Pancreas (tissue), 10 donors: ENCODE results near the gene MAIP1. TPM values are rescaled to one million over a fixed set of nuclear protein-coding genes. Genes with fewer than 3 reads are reported as not detected.

Source experiments
- ATAC-seq, 4 donors: fragments of 200-7000 bp; cut with Tn5 transposase; one replicate each; pipeline versions ENCODE4 v1.8.0 to v1.9.1; 2020; ENCODE audit warnings: mild to moderate bottlenecking in 4 of 4, moderate library complexity in 4 of 4
- DNase-seq, 6 donors: peaks; one replicate each; pipeline ENCODE4 v3.0.0-alpha.2; 2020
- FAIRE-seq: peaks from 2 replicates; lab custom pipeline; 2012; peaks lifted over from hg19 to GRCh38; lab: Jason Lieb, UNC
- H3K27ac ChIP-seq, 4 donors: fragments of 200-600 bp; sonication (generic); 1 replicate in 3 of 4; 2 replicates in 1 of 4; pipeline versions ENCODE4 v1.5.0 to v1.8.0; 2020
- H3K27me3 ChIP-seq, 4 donors: fragments of 200-600 bp; one replicate each; pipeline ENCODE4 v1.8.0; 2021
- H3K36me3 ChIP-seq, 3 donors: fragments of 200-600 bp; sonication (generic) in 1 of 3; one replicate each; pipeline versions ENCODE4 v1.5.0 to v1.8.0; 2020 to 2021
- H3K4me1 ChIP-seq, 3 donors: fragments of 200-600 bp; one replicate each; pipeline ENCODE4 v1.8.0; 2021
- H3K4me3 ChIP-seq, 4 donors: fragments of 200-600 bp; sonication (generic) in 2 of 4; one replicate each; pipeline versions ENCODE4 v1.5.0 to v1.8.0; 2020 to 2021
- H3K9me3 ChIP-seq, 4 donors: fragments of 200-600 bp; one replicate each; pipeline ENCODE4 v1.8.0; 2021
- CTCF ChIP-seq, 4 donors: fragments of 200-600 bp; sonication (generic) in 3 of 4; IDR thresholded peaks; one replicate each; pipeline versions ENCODE4 v1.5.0 to v1.8.0; 2021; ENCODE audit warnings: antibody characterized with exemption in 4 of 4
- WGBS, 2 donors: extraction: QIAGEN DNeasy Blood & Tissue Kit; methylation state at CpG; one replicate each; pipeline ENCODE4 v1.1.7; 2013; 5-methylcytosine and 5-hydroxymethylcytosine counted together
- intact Hi-C, 3 donors: fragments of 100-400 bp; cut with DNase I; formaldehyde crosslinking; loops; one replicate each; pipeline versions ENCODE4 v1.11.1 to v1.14.2; 2022
- polyA plus RNA-seq, 2 donors: library from polyadenylated mRNA; stranded (reverse); fragments of 200-250 nt; gene quantifications; one replicate each; pipeline ENCODE4 v1.2.3, GENCODE V29; 2013
- total RNA-seq, 6 donors: library from RNA; stranded (reverse); fragmentation: NEBNext Ultra II Directional in 4 of 6; extraction: Animal tissue kit (Norgen Biotek cat#: 25700) in 4 of 6; gene quantifications; one replicate each; pipeline versions ENCODE4 v1.2.1 to v1.2.4, GENCODE V29; 2021 to 2023
- donor health status: healthy with polysubstance abuse.
- donor health status: DM: no; HTN: no; CAD: no; lungs with moderate emphysema.
- donor health status: DM: no; HTN: no; CAD: no.
- donor health status: control.
- donor health status: control.
- donor health status: Bipolar disorder and iron deficiency.
- donor health status: DM: yes; HTN: yes; CAD: no.
- donor health status: DM: no; HTN: no; CAD: no.
- donor health status: DM: no; HTN: no; CAD: no.
- donor health status: DM: yes; HTN: yes; CAD: no.

The MAIP1 gene
- total and polyA plus RNA-seq, 8 donors = 3.6 to 8.8 (median 6.4) TPM

DNA sequence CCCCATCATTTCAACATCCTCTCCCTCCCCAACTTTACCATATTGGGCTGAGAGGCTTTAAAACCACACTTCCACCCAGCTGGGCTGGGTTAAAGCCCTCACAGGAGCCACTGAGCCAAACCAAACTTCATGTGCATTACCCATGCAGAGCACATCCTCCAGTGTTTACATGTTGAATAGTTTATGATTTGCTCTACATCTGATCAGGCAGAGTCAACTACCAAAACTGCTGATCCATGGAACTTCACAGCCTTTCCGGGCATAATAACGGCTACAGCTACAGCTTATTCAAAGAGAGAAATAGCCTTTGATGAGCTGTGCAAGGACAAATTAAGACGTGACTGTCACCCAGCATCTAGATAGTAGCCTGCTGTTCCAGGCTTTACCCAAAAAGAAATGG is 39.0 kb downstream of the MAIP1 start:
- no peaks in the 10 kb centered on the region for H3K36me3 ChIP-seq
- DNase-seq (no peak), ATAC-seq (peak in 1 of 4 donors; percentile 20), FAIRE-seq (no peak)
- no peaks in the 10 kb centered on the region for H3K4me1 ChIP-seq
- H3K9me3 ChIP-seq = no peaks in the 10 kb centered on the region
- H3K27ac ChIP-seq = no peak overlapping the region
- WGBS, 2 donors = 79 to 82% methylated on average over 3 of the region's 3 CpGs
- H3K4me3 ChIP-seq = no peak overlapping the region
- no peak for TF ChIP-seq CTCF (IDR thresholded peaks at IDR 0.05)
- H3K27me3 ChIP-seq = no peaks in the 10 kb centered on the region
- intact Hi-C loops = loop anchor here in 1 of 3 donors (10.0 kb wide), 1 partner anchor 480 kb away; no protein-coding TSS in a partner anchor

DNA sequence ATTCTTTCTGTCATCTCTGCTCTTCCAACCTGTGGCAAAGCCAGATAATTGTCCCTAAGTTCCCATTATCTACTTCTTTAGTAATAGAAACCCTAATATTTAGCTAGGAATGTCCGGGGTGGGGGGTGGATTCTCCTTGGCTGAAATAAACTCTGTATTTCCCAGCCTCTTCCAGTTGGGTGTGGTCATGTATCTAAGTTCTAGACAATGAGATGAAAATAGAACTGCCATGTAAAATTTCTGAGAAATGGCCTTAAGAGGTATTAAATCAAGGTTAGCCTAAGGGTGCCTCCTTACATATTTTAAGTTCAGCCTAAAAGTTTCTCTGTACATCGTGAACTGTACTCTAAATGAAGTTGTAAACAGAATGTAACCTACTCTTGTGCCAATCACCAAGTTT is 39.5 kb downstream of the MAIP1 start:
- no peaks in the 10 kb centered on the region for H3K36me3 ChIP-seq
- WGBS, 2 donors = 76 to 89% methylated on average over 2 of the region's 2 CpGs
- H3K27ac ChIP-seq = no peak overlapping the region
- FAIRE-seq = no peak
- H3K4me3 ChIP-seq = no peak overlapping the region
- TF ChIP-seq CTCF (IDR thresholded peaks at IDR 0.05) = no peak
- intact Hi-C loops = loop anchor here in 1 of 3 donors (10.0 kb wide), 1 partner anchor 480 kb away; no protein-coding TSS in a partner anchor
- DNase-seq = no peak
- H3K4me1 ChIP-seq = no peaks in the 10 kb centered on the region
- no peaks in the 10 kb centered on the region for H3K27me3 ChIP-seq
- H3K9me3 ChIP-seq = no peaks in the 10 kb centered on the region
- ATAC-seq = no peak

- intact Hi-C loops = loop anchor here in 1 of 3 donors (10.0 kb wide), 1 partner anchor 478 kb away; no protein-coding TSS in a partner anchor
- no peaks in the 10 kb centered on the region for H3K9me3 ChIP-seq
- WGBS, 2 donors = 87 to 91% methylated on average over 3 of the region's 3 CpGs
- no peaks in the 10 kb centered on the region for H3K27me3 ChIP-seq
- H3K4me1 ChIP-seq = no peaks in the 10 kb centered on the region
- FAIRE-seq (no peak), ATAC-seq (no peak), DNase-seq (no peak)
- no peak overlapping the region for H3K4me3 ChIP-seq
- TF ChIP-seq CTCF (IDR thresholded peaks at IDR 0.05) = no peak
- H3K36me3 ChIP-seq = no peaks in the 10 kb centered on the region
- no peak overlapping the region for H3K27ac ChIP-seq
These were observed 41.9 kb downstream of the MAIP1 start for GRCh38 chr2:199997296-199997695.

- no peaks in the 10 kb centered on the region for H3K4me1 ChIP-seq
- ATAC-seq (no peak), DNase-seq (no peak), FAIRE-seq (no peak)
- WGBS, 2 donors = 93 to 94% methylated on average over 4 of the region's 4 CpGs
- H3K27ac ChIP-seq = no peak overlapping the region
- no peak for TF ChIP-seq CTCF (IDR thresholded peaks at IDR 0.05)
- H3K36me3 ChIP-seq = no peaks in the 10 kb centered on the region
- H3K9me3 ChIP-seq = no peaks in the 10 kb centered on the region
- no peak overlapping the region for H3K4me3 ChIP-seq
- intact Hi-C loops = loop anchor here in 1 of 3 donors (10.0 kb wide), 1 partner anchor 476 kb away; no protein-coding TSS in a partner anchor
- H3K27me3 ChIP-seq = no peaks in the 10 kb centered on the region
These were observed 43.8 kb downstream of the MAIP1 start for GRCh38 chr2:199999166-199999565.

DNA sequence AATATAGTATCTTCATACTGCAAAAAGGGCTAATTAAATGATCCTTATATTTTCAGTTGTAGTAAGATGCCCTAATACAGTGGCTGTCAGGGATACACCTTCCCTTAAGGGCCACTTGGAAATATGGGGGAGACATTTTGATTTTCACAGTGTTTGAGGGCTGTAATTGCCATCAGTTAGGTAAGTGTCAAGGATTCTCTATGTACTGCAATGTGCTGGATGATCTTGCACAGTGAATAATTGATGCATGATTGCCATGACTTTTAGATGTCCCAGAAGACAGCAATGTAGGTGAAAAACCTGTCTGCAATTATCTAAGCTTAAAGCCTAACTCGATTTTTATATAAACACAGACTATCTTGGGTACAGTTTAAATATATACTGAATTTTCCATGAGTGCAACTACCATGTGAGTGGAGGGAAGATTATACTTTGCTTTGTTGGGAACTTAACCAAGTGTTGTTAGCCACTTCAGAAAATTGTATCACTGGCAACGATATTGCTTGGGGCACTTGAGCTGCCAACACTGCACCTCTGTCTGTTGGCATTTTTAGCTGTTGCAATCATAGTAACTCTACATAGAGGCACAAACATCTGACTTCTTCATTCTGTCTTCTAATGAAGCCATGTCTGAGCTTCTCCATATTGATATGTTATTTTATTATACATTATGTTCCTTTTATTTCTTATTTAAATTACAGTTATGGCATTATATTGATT is 45.2 kb downstream of the MAIP1 start:
- Histone ChIP-seq H3K4me3 (no peak overlapping the region), H3K9me3 (no peaks in the 10 kb centered on the region), H3K27me3 (no peaks in the 10 kb centered on the region), H3K36me3 (no peaks in the 10 kb centered on the region), H3K4me1 (no peaks in the 10 kb centered on the region), H3K27ac (no peak overlapping the region)
- no peak for ATAC-seq
- no peak for TF ChIP-seq CTCF (IDR thresholded peaks at IDR 0.05)
- FAIRE-seq = no peak
- 39 to 40% methylated on average over 2 of the region's 2 CpGs for WGBS, 2 donors
- intact Hi-C loops = no loop called here
- DNase-seq = no peak
